GM18909 (cell line): ENCODE data around the gene GK.
"Not testable (repeated sequence)": the region's sequence is repeated elsewhere in the genome, so short reads cannot be mapped to it uniquely, and the experiment has no call there.

Experiments
- ATAC-seq: cut with Tn5 transposase; IDR thresholded peaks from one replicate; pipeline ENCODE4 v1.9.1; 2021; ENCODE audit warnings: mild to moderate bottlenecking; ENCODE audit not compliant: unreplicated experiment, poor library complexity

GK gene

DNA sequence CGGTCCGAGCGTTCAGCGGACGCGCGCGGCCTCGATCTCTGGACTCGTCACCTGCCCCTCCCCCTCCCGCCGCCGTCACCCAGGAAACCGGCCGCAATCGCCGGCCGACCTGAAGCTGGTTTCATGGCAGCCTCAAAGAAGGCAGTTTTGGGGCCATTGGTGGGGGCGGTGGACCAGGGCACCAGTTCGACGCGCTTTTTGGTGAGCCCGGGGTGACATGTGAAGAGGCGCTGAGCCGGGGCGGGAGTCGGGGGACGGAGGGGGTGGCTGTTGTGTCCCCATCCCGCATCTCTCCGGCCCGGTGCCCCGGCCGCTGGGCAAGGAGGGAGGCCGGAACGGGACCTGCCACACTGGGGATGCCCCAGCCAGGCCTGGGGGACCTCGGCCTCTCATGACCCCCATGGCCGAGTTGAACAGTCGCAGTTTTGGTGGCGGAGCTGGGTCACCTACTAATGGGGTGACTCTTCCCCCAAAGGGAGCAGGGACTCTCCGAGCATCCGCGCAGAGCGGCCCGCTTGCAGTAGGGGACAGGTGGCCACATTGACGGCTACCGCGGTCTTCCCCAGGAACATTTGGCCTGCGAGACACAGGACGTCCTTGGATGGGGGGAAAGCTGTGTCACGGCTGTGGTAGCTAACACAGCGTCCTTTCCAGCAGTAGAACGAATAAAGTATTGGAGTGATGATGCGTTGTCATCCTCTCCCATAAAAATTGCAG lies at the start of gene GK:
TSS of gene GK (plus strand) at position 9 of the 717 bp plus-strand sequence. CDS start at position 124, 115 bp downstream.
- ATAC-seq: peak; percentile 8

DNA sequence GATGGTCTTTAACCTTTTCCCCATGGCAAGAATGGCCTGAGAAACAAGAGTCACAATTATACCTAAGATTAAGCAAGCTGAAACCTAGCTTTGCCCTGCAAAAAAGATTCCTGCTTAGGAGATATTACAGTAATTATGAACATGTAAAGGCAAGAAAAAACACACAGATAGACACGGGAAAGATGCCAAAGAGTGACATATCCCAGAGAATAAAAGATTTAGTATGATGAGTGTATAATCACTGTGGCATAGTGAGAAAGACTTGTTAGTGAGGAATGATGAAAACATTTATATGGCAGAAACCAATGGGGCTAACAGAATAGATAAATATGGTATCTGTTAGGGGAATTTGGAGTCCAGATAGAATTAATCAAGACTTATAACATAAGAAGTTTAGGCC lies 46.1 kb upstream of the GK start:
- ATAC-seq: no peak

DNA sequence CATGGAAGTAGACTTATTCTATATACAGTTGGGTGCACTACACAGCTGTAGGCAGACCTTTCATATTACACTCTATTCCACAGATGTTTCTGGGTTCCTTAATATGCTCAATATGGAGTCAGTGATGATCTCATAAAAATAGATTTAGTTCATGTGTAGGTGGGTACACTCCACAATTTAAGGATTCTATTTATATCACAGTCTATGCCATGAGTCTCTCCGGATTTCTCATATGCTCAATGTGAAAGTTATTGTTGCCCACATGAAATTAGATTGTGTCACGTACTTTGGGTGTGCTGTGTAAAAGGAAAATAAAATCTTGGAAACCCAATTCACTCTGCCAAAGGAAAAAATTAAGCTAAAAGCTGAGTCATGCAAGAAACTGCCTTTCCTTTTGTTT lies 43.2 kb upstream of the GK start:
- ATAC-seq: no peak

DNA sequence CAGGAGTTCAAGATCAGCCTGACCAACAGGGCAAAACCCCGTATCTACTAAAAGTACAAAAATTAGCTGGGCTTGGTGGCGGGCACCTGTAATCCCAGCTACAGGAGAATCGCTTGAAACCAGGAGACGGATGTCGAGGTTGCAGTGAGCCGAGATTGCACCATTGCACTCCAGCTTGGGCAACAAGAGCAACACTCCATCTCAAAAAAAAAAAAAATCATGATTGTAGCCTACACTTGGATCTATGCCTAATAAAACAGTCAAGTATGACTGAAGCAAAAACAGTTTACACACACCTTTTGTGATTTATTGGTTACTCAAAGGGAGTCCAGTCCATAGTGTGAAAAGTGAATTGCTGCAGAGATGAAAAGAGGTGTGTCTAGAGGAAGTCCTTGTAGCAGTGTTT lies 41.0 kb upstream of the GK start:
- ATAC-seq: no peak

DNA sequence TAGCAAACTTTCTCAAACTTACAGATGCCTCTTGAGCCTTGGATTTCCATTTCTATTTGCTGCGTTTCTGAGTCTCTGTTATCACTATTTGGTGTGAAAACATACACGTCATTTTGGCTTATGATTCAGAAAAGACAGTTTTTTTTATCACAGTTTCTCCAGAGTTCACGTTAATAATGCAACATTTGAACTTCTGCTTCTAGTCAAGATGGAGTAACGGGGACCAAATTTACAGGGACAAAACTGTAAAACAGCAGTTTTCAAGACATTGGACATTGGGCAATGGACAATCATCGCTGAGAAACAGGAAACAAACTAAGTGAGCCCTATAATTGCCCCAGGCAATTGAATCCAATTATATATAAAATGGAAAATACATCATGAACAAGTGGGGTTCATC lies 39.5 kb upstream of the GK start:
- no peak for ATAC-seq

DNA sequence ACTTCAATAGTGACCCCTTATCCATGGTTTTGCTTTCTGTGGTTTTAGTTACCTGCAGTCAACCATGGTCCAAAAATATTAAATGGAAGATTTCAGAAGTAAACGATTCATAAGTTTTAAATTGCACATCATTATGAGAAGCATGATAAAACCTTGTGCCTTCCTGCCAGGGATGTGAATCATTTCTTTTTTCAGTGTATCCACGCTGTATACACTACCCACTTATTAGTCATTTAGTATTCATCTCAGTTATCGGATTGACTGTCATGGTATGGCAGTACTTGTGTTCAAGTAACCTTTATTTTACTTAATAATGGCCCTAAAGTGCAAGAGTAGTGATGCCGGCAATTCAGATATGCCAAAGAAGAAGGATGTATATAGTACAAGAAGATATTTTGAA lies 38.0 kb upstream of the GK start:
- no peak for ATAC-seq

DNA sequence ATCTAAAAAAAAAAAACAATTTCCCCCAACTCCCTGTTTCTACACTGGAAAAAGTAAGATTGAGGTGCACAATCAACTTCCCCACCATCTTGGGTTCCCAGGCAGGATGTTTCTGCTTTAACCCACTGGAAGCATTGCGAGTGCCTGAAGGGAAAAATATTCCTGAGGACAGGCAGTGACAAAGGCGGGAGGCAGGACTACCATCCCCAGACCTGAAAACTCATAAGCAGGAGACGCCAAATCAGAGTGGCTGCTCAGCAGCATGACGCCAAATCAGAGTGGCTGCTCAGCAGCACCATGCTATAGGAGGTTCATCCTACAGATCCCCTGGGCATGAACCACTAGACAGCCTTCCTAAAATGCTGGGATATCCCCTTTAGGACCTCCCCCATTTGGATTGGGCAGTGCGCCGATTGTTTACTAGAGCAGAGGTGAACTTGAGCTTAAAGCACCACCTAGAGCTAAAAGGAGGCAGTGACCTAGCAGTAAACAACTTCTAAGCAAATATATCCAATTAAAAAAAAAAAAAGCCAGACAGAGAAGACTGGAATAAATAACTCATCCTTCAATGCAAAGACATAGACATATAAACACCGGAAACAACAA lies 35.0 kb upstream of the GK start:
- no peak for ATAC-seq

DNA sequence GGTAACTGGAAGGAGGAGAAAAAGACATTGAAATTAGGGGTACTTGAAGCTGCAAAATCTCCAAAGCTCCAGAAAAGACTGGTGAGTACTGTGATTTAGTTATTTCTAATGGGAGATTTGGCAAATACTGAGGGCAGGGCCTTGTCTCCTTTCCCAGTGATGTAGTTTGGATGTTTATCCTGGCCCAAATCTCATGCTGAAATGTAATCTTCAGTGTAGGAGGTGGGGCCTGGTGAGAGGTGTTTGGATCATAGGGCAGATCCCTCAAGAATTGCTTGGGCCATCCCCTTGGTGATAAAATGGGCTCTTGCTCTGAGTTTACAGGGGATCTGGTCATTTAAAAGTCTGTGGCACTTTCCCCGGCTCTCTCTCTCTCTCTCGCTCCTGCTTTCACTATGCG lies 33.1 kb upstream of the GK start:
- no peak for ATAC-seq

DNA sequence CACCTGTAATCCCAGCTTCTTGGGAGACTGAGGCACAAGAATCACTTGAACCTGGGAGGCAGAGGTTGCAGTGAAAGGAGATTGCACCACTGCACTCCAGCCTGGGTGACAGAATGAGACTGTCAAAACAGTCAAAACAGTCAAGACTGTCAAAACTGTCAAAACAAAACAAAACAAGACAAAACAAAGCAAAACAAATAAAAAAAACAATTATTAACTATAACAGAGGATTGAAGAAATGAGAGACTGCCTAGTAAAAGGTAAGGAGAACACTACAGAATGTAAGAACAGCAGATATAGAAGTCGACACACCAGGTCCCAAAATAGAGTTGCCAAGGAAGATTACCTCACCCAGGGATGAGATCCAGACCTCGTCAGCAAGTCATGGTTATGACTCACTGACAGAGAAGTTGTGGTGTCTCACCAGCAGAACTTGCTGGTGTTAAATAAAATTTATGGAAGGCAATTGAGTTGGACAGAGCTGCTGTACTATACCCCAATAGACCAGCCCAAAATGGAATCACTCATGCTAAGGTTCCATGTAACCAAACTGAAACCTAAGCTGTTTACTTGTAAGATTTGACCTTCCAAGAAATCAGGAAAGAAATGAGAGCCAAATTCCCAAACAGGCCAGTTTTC lies 32.1 kb upstream of the GK start:
- no peak for ATAC-seq

DNA sequence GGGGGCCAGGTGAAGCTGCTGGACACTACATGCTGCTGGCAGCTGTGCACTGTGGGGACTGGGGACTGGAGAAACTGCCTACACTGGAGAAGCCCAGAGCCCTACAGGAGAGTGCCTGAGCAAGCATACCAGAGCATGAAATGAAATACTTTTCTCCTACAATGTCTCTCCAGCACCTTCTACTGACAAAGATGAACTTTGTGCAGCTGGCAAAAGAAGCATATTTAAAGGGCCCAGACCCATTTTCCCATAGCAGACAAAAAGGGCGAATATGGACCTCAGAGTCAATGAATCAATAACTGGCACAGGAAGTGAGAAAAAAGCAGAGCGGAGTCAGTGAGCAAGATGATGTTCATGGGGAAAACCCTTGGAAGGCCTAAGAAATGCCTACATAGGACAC lies 30.9 kb upstream of the GK start:
- no peak for ATAC-seq

DNA sequence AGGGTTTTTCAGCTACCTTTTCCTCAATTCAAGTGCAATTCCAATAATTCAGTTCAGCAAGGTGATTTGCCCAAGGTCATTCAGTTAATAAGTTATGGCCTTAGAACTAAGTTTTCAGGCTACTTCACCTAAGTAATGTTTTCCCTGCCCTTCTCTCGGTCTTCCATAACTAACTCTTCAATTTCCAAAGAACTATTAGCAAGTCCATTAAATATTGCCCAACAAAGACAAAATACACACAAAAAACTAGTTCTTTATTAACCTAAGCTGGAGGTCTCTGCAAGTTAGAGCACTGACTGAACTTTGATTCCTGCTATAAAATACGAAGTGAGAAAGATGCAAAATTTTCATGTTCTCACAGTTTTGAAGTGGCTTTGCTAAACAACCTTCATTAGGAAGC lies 26.8 kb upstream of the GK start:
- ATAC-seq: no peak

DNA sequence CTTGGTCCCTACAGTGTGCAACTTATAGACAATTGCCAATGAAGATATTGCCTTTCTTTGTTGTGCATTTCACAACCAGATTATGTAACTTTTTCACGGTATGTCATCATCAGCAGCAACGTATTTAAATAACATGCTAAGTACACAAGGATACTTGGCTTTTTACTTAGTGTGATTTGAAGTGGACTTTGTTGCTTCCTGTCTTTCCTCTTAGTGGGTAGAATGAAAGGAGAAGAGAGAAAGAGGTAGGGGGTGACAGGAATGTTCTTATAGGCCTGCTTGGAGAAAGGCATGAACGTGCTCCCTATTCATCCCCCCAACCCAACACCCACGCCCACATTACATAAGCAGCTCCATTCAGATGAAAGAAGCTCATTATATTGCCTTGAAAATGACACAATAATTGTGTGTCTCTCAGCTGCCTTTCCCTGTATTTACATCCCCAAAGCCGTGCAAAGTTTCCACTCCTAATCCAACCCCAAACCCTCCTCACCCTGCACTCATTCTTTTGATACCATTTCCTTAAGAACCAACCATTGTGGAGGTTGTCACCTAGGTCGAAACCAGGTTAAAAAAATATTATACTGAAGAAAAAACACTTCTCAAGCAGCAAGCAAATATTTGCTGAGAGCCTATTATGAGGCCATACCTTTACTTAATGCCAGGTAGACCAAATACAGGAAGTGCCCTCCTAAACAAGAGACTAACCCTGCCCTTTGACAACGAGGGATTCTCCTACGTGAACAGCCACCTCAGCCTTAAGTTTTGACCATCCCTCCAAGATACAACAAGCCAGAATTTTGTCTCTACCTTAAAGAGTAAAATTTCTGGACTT lies 25.2 kb upstream of the GK start:
- ATAC-seq: no peak

DNA sequence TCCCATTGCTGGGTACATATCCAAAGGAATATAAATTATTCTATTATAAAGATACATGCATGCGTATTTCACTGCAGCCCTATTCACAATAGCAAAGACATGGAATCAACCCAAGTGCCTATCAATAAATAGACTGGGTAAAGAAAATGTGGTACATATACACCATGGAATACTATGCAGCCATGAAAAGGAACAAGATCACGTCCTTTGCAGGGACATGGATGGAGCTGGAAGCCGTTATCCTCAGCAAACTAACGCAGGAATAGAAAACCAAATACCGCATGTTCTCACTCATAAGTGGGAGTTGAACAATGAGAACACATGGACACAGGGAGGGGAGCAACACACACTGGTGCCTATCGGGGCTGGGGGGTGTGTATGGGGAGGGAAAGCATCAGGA lies 19.2 kb upstream of the GK start:
- not testable (repeated sequence) for ATAC-seq

DNA sequence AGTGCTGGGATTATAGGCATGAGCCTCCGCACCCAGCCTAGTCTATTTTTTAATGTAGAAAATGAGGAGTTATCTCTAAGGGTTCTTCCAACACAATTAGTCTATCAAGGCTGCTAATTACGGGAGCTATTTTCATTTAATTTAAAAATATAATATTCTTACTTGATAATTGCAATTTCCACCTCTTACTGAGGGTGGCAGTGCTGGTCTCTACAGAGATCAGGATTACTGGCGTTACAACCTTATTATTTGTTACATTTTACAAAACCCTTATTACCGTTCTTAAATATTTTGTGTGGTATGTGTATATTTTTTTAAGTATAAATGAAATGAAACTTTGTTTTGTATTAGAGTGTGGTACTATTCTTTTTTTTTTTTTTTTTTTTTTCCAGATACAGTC lies 17.6 kb upstream of the GK start:
- peak; percentile 43 for ATAC-seq

DNA sequence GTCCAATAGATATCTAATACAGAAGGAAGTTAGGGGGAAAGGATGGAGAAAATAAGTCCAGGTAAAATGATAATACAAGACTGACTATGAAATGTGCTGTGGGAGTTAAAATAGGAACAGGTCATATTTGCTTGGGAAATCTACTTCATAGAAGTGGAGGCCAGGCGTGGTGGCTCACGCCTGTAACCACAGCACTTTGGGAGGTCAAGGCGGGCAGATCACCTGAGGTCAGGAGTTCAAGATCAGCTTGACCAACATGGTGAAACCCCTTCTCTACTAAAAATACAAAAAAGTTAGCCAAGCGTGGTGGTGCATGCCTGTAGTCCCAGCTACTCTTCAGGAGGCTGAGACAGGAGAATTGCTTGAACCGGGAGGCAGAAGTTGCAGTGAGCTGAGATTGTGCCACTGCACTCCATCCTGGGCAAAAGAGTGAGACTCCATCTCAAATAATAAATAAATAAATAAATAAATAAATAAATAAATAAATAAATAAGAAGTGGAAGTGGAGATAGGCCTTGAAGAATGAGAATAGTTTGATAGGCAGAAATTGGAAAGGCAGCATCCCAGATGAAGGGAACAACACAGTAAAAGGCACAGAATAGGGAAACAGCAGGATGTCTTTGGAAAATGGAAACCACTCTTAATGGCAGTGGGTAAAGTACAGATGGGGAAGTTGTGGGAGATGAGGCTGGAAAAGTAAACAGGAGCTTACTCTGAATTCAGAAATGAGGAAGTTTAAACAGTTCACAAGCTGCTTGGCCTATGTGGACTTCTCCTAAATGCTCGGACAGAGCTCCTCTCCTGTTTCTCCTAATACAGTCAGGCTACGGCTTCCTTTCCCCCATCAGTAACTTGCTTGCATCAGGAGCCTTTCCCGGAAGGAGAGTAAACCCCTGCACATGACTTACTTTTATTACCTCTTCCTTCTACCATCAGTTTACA lies 15.1 kb upstream of the GK start:
- no peak for ATAC-seq

DNA sequence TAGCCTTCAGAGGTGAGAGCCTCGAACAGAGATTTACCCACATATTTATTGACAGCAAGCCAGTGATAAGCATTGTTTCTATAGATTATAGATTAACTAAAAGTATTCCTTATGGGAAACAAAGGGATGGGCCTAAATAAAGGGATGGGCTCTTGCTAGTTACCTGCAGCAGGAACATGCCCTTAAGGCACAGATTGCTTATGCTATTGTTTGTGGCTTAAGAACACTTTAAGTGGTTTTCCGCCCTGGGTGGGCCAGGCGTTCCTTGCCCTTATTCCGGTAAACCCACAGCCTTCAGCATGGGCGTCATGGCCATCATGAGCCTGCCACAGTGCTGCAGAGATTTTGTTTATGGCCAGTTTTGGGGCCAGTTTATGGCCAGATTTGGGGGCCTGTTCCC lies 13.5 kb upstream of the GK start:
- not testable (repeated sequence) for ATAC-seq

DNA sequence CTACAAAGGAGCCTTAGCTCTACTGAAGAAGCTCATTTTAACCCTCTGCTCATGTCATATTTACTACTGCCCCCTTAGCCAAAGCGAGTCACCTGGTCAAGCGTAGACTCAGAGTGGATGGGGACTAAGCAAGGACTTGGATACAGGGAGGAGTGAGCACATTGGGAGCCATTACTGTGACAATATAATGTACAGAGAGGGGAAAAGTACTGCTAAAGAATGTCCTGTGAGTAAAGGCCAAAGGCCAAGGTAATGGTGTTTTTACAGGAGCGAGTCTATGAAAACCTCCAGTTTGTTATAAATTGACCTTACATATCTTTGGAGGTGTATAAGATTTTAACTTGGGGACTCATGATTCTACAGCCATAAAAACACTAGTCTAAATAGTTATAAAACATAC lies 10.6 kb upstream of the GK start:
- no peak for ATAC-seq

DNA sequence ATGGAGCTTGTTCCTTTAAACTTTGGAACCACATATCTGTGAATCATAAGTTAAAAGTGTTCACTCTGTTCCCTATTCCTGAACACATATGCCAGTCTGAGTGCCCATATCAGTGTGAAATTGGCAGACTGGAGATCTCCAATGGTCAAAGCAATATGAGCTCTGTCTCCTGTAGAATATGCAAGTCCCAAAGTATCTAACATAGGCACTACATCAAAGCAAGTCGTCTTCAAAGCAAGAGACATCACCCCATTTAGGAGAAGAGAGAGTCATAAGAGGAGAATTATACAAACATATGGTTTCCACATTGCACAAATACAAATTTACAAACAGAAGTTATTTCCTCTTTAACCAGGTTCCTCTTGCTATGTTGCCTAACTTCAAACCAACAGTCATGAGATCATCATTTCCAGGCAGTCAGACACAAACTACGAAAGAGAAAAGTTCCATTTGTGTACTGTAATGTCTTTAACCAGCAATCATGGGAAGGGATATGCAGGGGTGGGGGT lies 9.9 kb upstream of the GK start:
- no peak for ATAC-seq

DNA sequence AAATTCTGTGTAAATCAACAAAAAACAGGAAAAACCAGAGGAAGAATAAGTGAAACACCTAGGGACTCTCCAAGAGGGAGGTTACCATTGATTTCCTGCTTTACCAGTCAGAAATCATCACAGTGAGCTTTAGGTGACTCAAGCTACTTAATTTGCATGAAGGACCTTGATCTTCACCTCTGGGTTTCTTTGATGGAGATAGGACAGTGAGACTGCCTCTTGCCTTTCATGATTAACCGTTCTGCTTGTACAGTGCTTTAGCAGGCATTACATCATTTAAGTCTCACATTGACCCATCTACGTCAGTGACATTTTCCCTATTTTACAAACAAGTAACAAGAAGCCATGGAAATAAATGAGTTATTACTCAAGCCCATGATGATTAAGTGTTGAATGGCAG lies 3.4 kb upstream of the GK start:
- peak; percentile 24 for ATAC-seq
